AG10803 (cell line): ENCODE results near the gene ANKRD50.

Experiments used
- DNase-seq: peaks from one replicate; pipeline ENCODE4 v3.0.0; 2010; ENCODE audit warnings: low read depth
- H3K4me3 ChIP-seq: 2 replicates; pipeline ENCODE4 v1.5.1; 2011; ENCODE audit warnings: mild to moderate bottlenecking, low read length, control low read depth
- TF ChIP-seq, protein P1 (sequence below): conservative IDR thresholded peaks from 2 replicates; pipeline ENCODE4 v1.5.1; 2011; ENCODE audit warnings: mild to moderate bottlenecking, low read length, control low read depth, inconsistent platforms

Gene ANKRD50

DNA sequence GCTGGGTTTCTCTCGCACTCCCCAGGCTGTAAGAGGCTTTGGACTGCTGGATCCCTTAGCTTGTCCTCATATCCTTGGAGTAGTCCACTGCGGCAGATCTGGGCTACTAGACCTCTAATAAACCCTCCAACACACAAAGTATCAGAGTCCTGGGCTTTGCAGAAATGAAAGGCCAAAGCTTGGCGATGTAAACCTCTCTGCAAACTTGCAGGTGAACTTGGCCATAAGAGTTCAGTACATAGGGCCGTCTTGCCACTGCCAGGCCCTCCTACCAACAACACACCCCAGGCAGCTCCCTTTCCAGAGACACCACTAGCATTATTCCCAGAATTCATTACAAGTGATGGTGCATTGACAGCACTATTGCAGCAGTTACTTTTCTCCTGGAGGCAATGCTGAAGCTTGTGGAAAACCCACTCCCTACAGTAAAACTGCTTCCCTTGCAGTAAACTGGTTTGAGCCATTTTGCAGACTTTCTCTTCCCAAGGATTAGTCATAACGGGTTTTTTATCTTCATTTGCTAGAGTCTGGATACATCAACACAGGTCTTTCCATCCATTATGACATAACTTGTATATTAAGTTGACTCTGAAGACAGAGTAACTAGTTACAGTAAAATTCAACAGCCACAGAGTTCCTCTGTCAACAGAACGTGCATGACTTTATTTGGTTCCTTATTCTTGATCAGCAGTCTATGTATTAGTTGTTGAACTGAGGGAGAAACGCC is 2.4 kb downstream of the ANKRD50 start:
- TF ChIP-seq, protein P1, sequence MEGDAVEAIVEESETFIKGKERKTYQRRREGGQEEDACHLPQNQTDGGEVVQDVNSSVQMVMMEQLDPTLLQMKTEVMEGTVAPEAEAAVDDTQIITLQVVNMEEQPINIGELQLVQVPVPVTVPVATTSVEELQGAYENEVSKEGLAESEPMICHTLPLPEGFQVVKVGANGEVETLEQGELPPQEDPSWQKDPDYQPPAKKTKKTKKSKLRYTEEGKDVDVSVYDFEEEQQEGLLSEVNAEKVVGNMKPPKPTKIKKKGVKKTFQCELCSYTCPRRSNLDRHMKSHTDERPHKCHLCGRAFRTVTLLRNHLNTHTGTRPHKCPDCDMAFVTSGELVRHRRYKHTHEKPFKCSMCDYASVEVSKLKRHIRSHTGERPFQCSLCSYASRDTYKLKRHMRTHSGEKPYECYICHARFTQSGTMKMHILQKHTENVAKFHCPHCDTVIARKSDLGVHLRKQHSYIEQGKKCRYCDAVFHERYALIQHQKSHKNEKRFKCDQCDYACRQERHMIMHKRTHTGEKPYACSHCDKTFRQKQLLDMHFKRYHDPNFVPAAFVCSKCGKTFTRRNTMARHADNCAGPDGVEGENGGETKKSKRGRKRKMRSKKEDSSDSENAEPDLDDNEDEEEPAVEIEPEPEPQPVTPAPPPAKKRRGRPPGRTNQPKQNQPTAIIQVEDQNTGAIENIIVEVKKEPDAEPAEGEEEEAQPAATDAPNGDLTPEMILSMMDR, result no peak
- no peak for DNase-seq
- H3K4me3 ChIP-seq, result peak overlapping the region; percentile 78

DNA sequence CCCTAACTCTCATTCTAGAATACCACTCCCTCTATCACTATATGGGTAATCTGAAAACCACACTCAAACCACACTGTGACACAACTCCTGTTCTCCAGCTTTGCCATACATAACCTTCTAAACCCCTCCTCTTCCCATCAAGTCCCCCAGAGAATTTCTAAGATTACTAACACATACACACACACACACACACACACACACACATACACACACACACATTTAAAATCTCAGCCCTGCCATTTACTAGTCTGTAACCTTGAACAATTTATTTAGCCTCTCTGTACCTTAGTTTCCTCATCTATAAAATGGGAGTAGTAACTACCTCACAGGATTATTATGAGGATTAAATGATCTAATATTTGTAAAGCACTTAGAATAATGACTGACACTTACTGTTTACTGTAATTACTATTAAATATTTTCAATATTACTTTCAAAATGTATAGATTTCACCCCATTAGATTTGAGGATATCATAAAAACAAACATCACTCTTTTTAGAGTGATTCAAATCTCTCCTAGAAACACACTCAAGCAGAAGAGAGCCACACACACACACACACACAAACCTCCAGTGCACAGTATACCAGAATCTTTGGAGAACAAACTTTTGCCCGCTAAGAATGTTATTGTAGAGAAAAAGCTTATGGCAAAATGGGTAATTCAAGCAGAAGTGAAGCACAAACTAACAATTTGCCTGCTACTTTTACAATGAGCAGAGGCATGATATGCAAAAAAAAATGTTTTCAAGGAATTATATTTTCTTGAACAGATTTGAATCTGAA is 3.8 kb downstream of the ANKRD50 start:
- H3K4me3 ChIP-seq, result peak overlapping the region; percentile 5; the same call in 1 of the 2 replicates
- peak; percentile 43 for DNase-seq
- TF ChIP-seq, protein P1, result no peak

DNA sequence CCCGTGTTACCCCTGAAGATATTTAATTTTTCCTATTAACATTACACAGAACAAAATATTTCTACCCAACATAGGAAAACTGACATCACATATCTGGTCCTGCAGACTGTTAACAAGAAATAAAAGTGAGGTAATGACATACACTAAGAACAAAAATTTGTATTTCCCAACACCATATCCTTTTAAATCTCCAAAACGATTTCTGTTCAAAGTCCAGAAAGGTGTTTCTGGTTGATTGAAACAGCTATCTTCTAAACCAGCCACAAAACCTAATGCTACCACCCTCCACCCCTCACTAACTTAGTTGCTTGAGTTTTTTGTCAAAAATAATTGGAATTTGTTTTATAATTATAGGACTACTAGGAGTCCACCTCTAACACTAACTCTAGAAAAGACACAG is 7.1 kb downstream of the ANKRD50 start:
- TF ChIP-seq, protein P1, result no peak
- H3K4me3 ChIP-seq, result no peak overlapping the region
- no peak for DNase-seq

DNA sequence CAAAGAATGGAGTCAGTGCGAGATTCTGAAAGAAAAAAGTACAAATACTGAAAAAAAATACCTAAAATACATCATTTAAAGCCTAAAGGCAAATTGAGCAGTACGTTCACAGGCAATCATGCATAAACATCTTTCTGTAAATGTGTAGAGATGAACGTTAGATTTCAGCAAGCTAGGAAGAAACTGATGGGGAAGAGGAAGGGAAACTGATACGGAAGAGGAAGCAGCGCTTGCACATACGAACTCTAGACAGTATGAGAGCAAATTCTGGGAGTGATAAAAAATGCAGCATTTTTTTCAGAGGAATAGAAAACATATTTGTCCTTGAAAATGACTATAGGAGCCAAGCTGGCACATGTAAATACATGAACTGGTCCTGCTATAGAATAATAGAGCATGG is 9.4 kb downstream of the ANKRD50 start:
- TF ChIP-seq, protein P1, result no peak
- DNase-seq, result no peak
- H3K4me3 ChIP-seq, result no peak overlapping the region

DNA sequence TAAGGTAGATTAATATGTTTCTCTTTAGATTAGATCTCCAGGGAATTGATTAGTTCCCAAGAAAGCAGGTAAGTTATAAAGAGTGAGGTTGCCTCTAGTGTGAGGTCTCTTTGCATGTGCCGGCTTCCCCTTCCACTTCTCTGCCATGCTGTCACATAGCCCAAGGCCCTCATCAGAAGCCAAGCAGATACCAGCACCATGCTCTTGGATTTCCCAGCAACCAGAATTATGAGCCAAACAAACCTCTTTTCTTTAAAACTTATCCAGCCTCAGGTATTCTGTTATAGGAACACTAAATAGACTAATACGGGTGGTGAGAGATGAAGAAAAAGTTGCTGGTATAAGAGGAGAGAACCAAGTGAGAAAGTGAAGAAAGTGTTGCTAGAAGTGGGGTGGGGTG is 15.1 kb downstream of the ANKRD50 start:
- no peak for DNase-seq
- TF ChIP-seq, protein P1, result no peak
- no peak overlapping the region for H3K4me3 ChIP-seq

DNA sequence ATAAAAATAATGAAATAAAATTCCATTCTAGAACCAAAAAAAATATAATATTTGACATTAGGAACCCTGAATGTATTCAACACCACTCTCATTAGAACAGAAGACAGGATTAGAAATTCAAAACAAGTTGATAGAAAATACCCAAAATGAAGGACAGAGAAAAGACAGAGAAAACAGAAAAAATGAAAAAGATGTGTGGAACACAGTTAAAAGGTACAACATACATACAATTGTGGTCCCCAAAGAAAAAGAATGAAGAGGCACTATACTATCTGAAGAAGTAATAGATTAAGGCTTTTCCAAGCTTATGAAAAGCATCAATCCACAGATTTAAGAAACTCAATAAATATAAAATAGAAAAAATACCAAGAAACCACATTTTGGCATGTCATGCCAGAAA is 16.4 kb downstream of the ANKRD50 start:
- TF ChIP-seq, protein P1, result no peak
- H3K4me3 ChIP-seq, result no peak overlapping the region
- DNase-seq, result no peak
